Transverse colon (tissue), 4 donors: ENCODE results near the gene UGT2A1.

Experiments used
- EP300 ChIP-seq: sonication (generic); formaldehyde crosslinking; IDR thresholded peaks from one replicate; pipeline ENCODE4 v1.6.1; 2017; ENCODE audit warnings: antibody characterized with exemption, low read depth
- POLR2A ChIP-seq: fragments of 450-650 bp; IDR thresholded peaks from one replicate; pipeline ENCODE4 v1.6.1; 2016; ENCODE audit warnings: antibody characterized with exemption, mild to moderate bottlenecking, moderate library complexity
- POLR2AphosphoS5 ChIP-seq, 3 donors: sonication (generic); formaldehyde crosslinking; IDR thresholded peaks; one replicate each; pipeline ENCODE4 v1.6.1; 2016; ENCODE audit warnings: antibody characterized with exemption in 3 of 3
- TF ChIP-seq, protein P1 (sequence below), 5 experiments: fragments of 200-600 bp in 3 of 5; fragments of 450-650 bp in 2 of 5; sonication (generic) in 3 of 5; IDR thresholded peaks; 1 replicate in 2 of 5; 2 replicates in 3 of 5; pipeline ENCODE4 v1.5.1; 2016 to 2017; ENCODE audit warnings: antibody characterized with exemption in 5 of 5, inconsistent platforms in 3 of 5, mild to moderate bottlenecking in 2 of 5, moderate library complexity in 1 of 5

DNA sequence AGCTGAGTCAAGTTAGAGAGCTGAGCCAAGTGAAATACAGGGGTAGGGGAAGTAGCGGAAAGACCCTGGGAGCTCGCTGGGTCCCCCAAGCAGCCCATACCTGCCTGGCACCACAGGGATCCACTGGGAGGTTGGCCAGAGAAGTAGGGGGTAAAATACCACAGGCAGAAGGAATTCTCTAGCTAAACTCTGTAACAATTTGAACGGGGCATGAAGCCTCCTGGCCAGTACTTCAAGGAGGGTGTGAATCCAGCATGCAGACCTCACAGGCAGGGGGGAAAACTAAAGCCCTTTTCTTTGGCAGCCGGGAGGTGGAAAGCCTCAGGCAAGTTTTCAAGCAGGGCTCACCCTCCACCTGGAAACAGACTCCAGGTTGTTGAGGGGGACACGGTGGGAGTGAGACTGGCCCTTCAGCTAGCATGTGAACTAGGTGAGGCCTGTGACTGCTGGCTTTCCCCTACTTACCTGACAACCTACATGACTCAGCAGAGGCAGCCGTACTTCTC, 3.7 kb upstream of the UGT2A1 start:
- TF ChIP-seq, protein P1, sequence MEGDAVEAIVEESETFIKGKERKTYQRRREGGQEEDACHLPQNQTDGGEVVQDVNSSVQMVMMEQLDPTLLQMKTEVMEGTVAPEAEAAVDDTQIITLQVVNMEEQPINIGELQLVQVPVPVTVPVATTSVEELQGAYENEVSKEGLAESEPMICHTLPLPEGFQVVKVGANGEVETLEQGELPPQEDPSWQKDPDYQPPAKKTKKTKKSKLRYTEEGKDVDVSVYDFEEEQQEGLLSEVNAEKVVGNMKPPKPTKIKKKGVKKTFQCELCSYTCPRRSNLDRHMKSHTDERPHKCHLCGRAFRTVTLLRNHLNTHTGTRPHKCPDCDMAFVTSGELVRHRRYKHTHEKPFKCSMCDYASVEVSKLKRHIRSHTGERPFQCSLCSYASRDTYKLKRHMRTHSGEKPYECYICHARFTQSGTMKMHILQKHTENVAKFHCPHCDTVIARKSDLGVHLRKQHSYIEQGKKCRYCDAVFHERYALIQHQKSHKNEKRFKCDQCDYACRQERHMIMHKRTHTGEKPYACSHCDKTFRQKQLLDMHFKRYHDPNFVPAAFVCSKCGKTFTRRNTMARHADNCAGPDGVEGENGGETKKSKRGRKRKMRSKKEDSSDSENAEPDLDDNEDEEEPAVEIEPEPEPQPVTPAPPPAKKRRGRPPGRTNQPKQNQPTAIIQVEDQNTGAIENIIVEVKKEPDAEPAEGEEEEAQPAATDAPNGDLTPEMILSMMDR (IDR thresholded peaks at IDR 0.05): no peak
- TF ChIP-seq EP300 (no peak), POLR2A (no peak), POLR2AphosphoS5 (IDR thresholded peaks at IDR 0.05) (no peak)
